ENCODE measurements around the gene NGLY1. TPM values are rescaled to one million over a fixed set of nuclear protein-coding genes. Genes with fewer than 3 reads are reported as not detected.

Gene NGLY1
- total RNA-seq, 1 donor from 2014 or later: 33.4 TPM

GRCh38 chr3:25775936-25776335 lies 7.3 kb downstream of the NGLY1 start:
- ATAC-seq (no peak), DNase-seq (no peak)
- intact Hi-C loops (cut with DNase I): no loop called here
- Histone ChIP-seq H3K4me1 (peaks cover 8% of the 10 kb centered on the region), H3K4me3 (no peak overlapping the region), H3K27me3 (no peaks in the 10 kb centered on the region), H3K27ac (no peak overlapping the region), H3K36me3 (peaks cover 41% of the 10 kb centered on the region), H3K9me3 (no peaks in the 10 kb centered on the region)
- no peak for TF ChIP-seq CTCF (IDR thresholded peaks at IDR 0.05)

GRCh38 chr3:25768851-25769250 lies 14.4 kb downstream of the NGLY1 start:
- Histone ChIP-seq H3K4me3 (no peak overlapping the region), H3K4me1 (no peaks in the 10 kb centered on the region), H3K36me3 (peaks cover 3% of the 10 kb centered on the region), H3K27me3 (no peaks in the 10 kb centered on the region), H3K9me3 (no peaks in the 10 kb centered on the region), H3K27ac (no peak overlapping the region)
- no peak for TF ChIP-seq CTCF (IDR thresholded peaks at IDR 0.05)
- no peak for ATAC-seq
- intact Hi-C loops (cut with DNase I): no loop called here
- DNase-seq: no peak

GRCh38 chr3:25751725-25752124 lies 31.5 kb downstream of the NGLY1 start:
- intact Hi-C loops (cut with DNase I): no loop called here
- no peak for DNase-seq
- Histone ChIP-seq H3K27me3 (no peaks in the 10 kb centered on the region), H3K36me3 (peaks cover 47% of the 10 kb centered on the region), H3K27ac (no peak overlapping the region), H3K4me1 (no peaks in the 10 kb centered on the region), H3K4me3 (no peak overlapping the region), H3K9me3 (no peaks in the 10 kb centered on the region)
- ATAC-seq: no peak
- no peak for TF ChIP-seq CTCF (IDR thresholded peaks at IDR 0.05)

- no peak overlapping the region for H3K4me3 ChIP-seq
- H3K36me3 ChIP-seq: peaks cover 49% of the 10 kb centered on the region
- intact Hi-C loops (cut with DNase I): no loop called here
- no peak for TF ChIP-seq CTCF (IDR thresholded peaks at IDR 0.05)
- H3K9me3 ChIP-seq: no peaks in the 10 kb centered on the region
- DNase-seq (no peak), ATAC-seq (no peak)
- no peak overlapping the region for H3K27ac ChIP-seq
- no peaks in the 10 kb centered on the region for H3K4me1 ChIP-seq
- no peaks in the 10 kb centered on the region for H3K27me3 ChIP-seq
Measured at GRCh38 chr3:25751048-25751447, 32.2 kb downstream of the NGLY1 start.

- intact Hi-C loops (cut with DNase I): no loop called here
- no peak for TF ChIP-seq CTCF (IDR thresholded peaks at IDR 0.05)
- Histone ChIP-seq H3K36me3 (peaks cover 56% of the 10 kb centered on the region), H3K4me1 (no peaks in the 10 kb centered on the region), H3K27ac (no peak overlapping the region), H3K27me3 (no peaks in the 10 kb centered on the region), H3K4me3 (no peak overlapping the region), H3K9me3 (no peaks in the 10 kb centered on the region)
- ATAC-seq: no peak
- DNase-seq: no peak
Measured at GRCh38 chr3:25749031-25749581, 34.1 kb downstream of the NGLY1 start.

GRCh38 chr3:25748189-25748588 lies 35.1 kb downstream of the NGLY1 start:
- Histone ChIP-seq H3K4me1 (no peaks in the 10 kb centered on the region), H3K27me3 (no peaks in the 10 kb centered on the region), H3K9me3 (no peaks in the 10 kb centered on the region), H3K36me3 (peaks cover 56% of the 10 kb centered on the region), H3K27ac (no peak overlapping the region), H3K4me3 (no peak overlapping the region)
- TF ChIP-seq CTCF (IDR thresholded peaks at IDR 0.05): no peak
- DNase-seq (no peak), ATAC-seq (no peak)
- intact Hi-C loops (cut with DNase I): no loop called here
